Heart right ventricle (tissue), 16 donors: ENCODE data around the gene NPR3. TPM values are rescaled to one million over a fixed set of nuclear protein-coding genes. Genes with fewer than 3 reads are reported as not detected.

Experiments used
- ATAC-seq, 8 donors: fragments of 200-7000 bp; cut with Tn5 transposase; one replicate each; pipeline ENCODE4 v1.9.1; 2020; ENCODE audit warnings: mild to moderate bottlenecking in 8 of 8, moderate library complexity in 8 of 8, moderate number of reproducible peaks in 1 of 8
- DNase-seq, 2 donors: peaks; one replicate each; pipeline ENCODE4 v3.0.0-alpha.2; 2020
- H3K27ac ChIP-seq, 10 donors: fragments of 200-600 bp; sonication (generic) in 2 of 10; one replicate each; pipeline versions ENCODE4 v1.5.0 to v1.8.0; 2020 to 2022; ENCODE audit warnings: mild to moderate bottlenecking in 3 of 10
- H3K27me3 ChIP-seq, 7 donors: fragments of 200-600 bp; one replicate each; pipeline ENCODE4 v1.8.0; 2021 to 2022; ENCODE audit warnings: mild to moderate bottlenecking in 2 of 7
- H3K36me3 ChIP-seq, 9 donors: fragments of 200-600 bp; sonication (generic) in 1 of 9; one replicate each; pipeline versions ENCODE4 v1.5.0 to v1.8.0; 2020 to 2022; ENCODE audit warnings: mild to moderate bottlenecking in 2 of 9
- H3K4me1 ChIP-seq, 9 donors: fragments of 200-600 bp; sonication (generic) in 1 of 9; one replicate each; pipeline versions ENCODE4 v1.5.0 to v1.8.0; 2020 to 2022; ENCODE audit warnings: mild to moderate bottlenecking in 4 of 9
- H3K4me3 ChIP-seq, 10 donors: fragments of 200-600 bp; sonication (generic) in 2 of 10; one replicate each; pipeline versions ENCODE4 v1.5.0 to v1.8.0; 2020 to 2022; ENCODE audit warnings: mild to moderate bottlenecking in 7 of 10, moderate library complexity in 2 of 10
- H3K9me3 ChIP-seq, 11 donors: fragments of 200-600 bp in 10 of 11; sonication (generic) in 2 of 11; one replicate each; pipeline versions ENCODE4 v1.5.0 to v1.8.0; 2013 to 2022; ENCODE audit warnings: mild to moderate bottlenecking in 2 of 11, control low read depth in 1 of 11, moderate library complexity in 1 of 11
- CTCF ChIP-seq, 9 donors: fragments of 200-600 bp; sonication (generic) in 2 of 9; IDR thresholded peaks; one replicate each; pipeline versions ENCODE4 v1.5.0 to v1.8.0; 2021 to 2022; ENCODE audit warnings: antibody characterized with exemption in 9 of 9, mild to moderate bottlenecking in 5 of 9, moderate library complexity in 1 of 9
- WGBS, 2 donors: extraction: QIAGEN DNeasy Blood & Tissue Kit; methylation state at CpG; one replicate each; pipeline ENCODE4 v1.1.7; 2013; ENCODE audit warnings: inconsistent platforms in 1 of 2; 5-methylcytosine and 5-hydroxymethylcytosine counted together
- intact Hi-C, 10 donors: fragments of 100-400 bp; cut with DNase I; formaldehyde crosslinking; loops; one replicate each; pipeline versions ENCODE4 v1.11.1 to v1.14.2; 2022
- polyA plus RNA-seq, 2 donors: library from polyadenylated mRNA; stranded (reverse); fragments of 200-250 nt; gene quantifications; one replicate each; pipeline ENCODE4 v1.2.3, GENCODE V29; 2013
- total RNA-seq, 10 donors: library from RNA; stranded (reverse); fragmentation: NEBNext Ultra II Directional in 3 of 10; extraction: Animal tissue kit (Norgen Biotek cat#: 25700) in 3 of 10; gene quantifications; one replicate each; pipeline versions ENCODE4 v1.2.1 to v1.2.4, GENCODE V29; 2021 to 2023
- donor health status: Arrhythmogenic right ventricular cardiomyopathy.
- donor health status: ischemic (EF 13 %, LVEDD 7.1; RV severe dilation, severe dysfunction).
- donor health status: healthy with polysubstance abuse.
- donor health status: DM: no; HTN: yes; CAD: no.
- donor health status: DM: no; HTN: no; CAD: no.
- donor health status: ischemic (EF 25% LVEDD 6.9; RV normal size, moderate dysfunction).
- donor health status: ischemic (EF 25% LVEDD 5.7; RV mildly dilated, moderate dysfunction).
- donor health status: healthy.
- donor health status: DM: yes; HTN: yes; CAD: no.
- donor health status: Ischemic cardiomyopathy.
- donor health status: ischemic (EF 35%, LVEDD 5.7; RV mildly dilated, moderate dysfunction).
- donor health status: nonischemic (EF 11% LVEDD 7.7; RV severe dilation, severe dysfunction).
- donor health status: DM: yes; HTN: yes; CAD: no.
- donor health status: PGD.
- donor health status: ischemic (EF 29% LVEDD 5.4; RV normal size, mild dysfunction).
- donor health status: nonischemic (EF 23%, LVEDD 6.1; RV moderate dilation, normal function).

Gene NPR3
- total and polyA plus RNA-seq, 12 donors: 6.0 to 135 (median 32.3) TPM

- Histone ChIP-seq H3K9me3 (no peaks in the 10 kb centered on the region), H3K27me3 (no peaks in the 10 kb centered on the region), H3K36me3 (no peaks in the 10 kb centered on the region), H3K4me3 (no peak overlapping the region), H3K4me1 (peaks cover 0 to 5% (median 0%) of the 10 kb centered on the region in 9 donors), H3K27ac (no peak overlapping the region)
- WGBS, 2 donors: 80 to 93% methylated on average over 4 of the region's 4 CpGs
- ATAC-seq (no peak), DNase-seq (no peak)
- no peak for TF ChIP-seq CTCF (IDR thresholded peaks at IDR 0.05)
- intact Hi-C loops: no loop called here
Measured at GRCh38 chr5:32837211-32837610, 126.1 kb downstream of the NPR3 start.

DNA sequence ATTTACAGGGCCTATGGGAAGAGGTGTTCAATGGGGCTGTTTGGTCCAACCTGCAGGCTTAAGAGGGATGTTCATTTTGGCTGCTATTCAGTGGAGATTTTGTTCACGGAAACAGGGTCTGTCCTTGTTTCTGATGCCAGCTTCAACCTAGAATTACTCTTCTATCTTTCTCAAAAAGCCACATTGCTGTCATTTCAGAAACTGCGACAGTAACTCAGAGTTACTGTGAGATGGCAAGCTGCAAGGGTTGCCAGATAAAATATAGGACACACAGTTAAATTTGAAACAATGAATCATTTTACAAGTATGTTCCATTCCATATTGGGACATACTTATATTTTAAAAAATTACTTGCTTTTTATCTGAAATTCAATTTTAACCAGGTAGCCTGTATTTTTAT is 128.0 kb downstream of the NPR3 start:
- Histone ChIP-seq H3K27ac (no peak overlapping the region), H3K27me3 (no peaks in the 10 kb centered on the region), H3K9me3 (no peaks in the 10 kb centered on the region), H3K4me1 (peaks cover 0 to 5% (median 0%) of the 10 kb centered on the region in 9 donors), H3K36me3 (no peaks in the 10 kb centered on the region), H3K4me3 (no peak overlapping the region)
- TF ChIP-seq CTCF (IDR thresholded peaks at IDR 0.05): no peak
- DNase-seq (no peak), ATAC-seq (no peak)
- 81 to 93% methylated on average over 2 of the region's 2 CpGs for WGBS, 2 donors
- intact Hi-C loops: no loop called here

- Histone ChIP-seq H3K4me3 (no peak overlapping the region), H3K9me3 (no peaks in the 10 kb centered on the region), H3K36me3 (no peaks in the 10 kb centered on the region), H3K4me1 (peaks cover 0 to 5% (median 0%) of the 10 kb centered on the region in 9 donors), H3K27ac (no peak overlapping the region), H3K27me3 (no peaks in the 10 kb centered on the region)
- DNase-seq (no peak), ATAC-seq (no peak)
- intact Hi-C loops: no loop called here
- TF ChIP-seq CTCF (IDR thresholded peaks at IDR 0.05): no peak
- 85% methylated on average over 3 of the region's 3 CpGs for WGBS, 2 donors
Measured at GRCh38 chr5:32840606-32841005, 129.5 kb downstream of the NPR3 start.

Other genes with a start within 250 kb of the NPR3 start
- 100 to 1,000 TPM; 169 to 224 (median 188) TPM for gene SUB1, start 125.8 kb upstream of the NPR3 start, total RNA-seq
- gene SUB1, start 125.8 kb upstream of the NPR3 start, polyA plus RNA-seq: 100 to 1,000 TPM in 1 of 2 donors, 10 to 100 TPM in 1; 86.8 to 141 TPM